HG03520 (cell line): Measurements from ENCODE around the gene NFYA.
"Not testable (repeated sequence)": the region's sequence is repeated elsewhere in the genome, so short reads cannot be mapped to it uniquely, and the experiment has no call there.

Experiments used
- ATAC-seq: cut with Tn5 transposase; IDR thresholded peaks from one replicate; pipeline ENCODE4 v1.9.1; 2021; ENCODE audit warnings: mild to moderate bottlenecking, moderate library complexity; ENCODE audit not compliant: unreplicated experiment

NFYA gene

DNA sequence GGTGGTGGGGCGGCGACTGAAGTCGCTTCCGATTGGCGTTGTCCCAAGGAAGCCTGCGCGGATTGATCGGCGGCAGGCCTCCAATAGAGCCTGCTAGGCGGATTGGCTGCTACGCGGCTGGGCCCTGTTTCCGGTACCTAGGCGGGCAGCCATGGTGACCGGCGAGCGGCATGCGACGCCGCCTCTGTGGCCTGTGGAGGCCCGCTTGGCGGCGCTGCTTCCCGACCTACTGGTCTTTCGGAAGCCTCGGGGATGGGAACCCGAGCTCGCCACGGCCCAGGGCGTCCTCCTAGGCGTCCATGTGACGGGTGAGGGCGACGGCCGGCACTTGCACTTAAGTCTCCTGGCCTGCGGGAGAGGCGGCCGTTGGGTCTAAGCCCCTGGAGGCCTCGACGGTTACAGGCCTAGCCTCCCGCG, 28.1 kb downstream of the NFYA start:
- ATAC-seq: no peak

DNA sequence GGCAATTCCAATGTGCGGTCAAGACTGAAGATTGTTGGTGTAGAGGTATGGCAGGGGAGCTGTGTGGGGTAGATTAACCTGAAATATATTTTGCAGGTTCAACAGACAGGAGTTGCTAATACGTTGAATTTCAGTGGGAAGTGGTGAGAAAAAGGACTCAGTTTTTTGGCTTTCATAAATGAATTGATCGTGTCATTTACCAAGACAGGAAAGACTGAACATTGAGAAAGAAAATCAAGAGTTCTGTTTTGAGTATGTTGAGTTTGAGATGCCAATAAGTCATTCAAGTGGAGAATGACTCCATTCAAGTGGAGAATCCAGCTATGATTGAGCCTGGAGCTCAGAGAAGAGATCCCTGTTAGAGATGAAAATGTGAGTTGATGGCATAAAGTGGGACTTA, 31.1 kb downstream of the NFYA start:
- no peak for ATAC-seq

- no peak for ATAC-seq
Measured at GRCh38 chr6:41111017-41111416, 38.2 kb downstream of the NFYA start.

- not testable (repeated sequence) for ATAC-seq
Measured at GRCh38 chr6:41115027-41115426, 42.3 kb downstream of the NFYA start.

DNA sequence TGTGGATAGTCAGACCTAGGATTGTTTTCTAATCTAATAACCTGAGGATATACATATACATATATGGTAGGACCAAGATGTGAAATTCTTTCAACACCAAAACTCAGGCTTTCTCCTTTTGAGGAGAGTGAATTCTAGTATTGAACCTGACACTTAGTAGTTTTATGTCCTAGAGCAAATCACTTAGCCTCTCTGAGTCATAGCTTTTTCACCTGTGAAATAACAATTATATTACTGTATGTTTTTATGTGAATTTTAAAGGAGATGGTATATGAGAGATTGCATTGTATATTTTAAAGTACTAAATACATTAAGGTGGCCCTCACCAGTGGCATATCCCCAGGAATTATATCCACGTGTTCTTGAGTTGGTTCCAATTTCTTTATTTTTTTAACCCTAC, 46.7 kb downstream of the NFYA start:
- ATAC-seq: no peak

- ATAC-seq: no peak
Measured at GRCh38 chr6:41120058-41120457, 47.3 kb downstream of the NFYA start.

DNA sequence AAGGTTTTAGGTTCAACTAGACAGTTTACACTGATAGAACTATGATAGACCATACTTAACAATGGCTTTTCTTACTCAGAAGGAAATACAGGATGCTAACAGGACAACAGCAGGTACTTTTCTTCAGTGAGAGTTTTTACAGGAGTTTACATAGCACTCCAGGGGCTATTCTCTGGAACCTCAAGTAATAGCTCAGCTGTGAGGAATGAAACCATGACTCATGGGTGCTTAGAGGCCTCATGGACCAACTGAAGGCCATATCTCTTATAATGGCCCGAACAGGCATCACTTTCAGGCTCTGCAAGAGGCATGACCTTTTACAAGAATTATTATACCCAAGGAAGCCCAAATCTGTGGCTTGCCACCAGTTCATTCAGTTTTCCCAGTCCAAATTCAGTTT, 49.6 kb downstream of the NFYA start:
- ATAC-seq: no peak

DNA sequence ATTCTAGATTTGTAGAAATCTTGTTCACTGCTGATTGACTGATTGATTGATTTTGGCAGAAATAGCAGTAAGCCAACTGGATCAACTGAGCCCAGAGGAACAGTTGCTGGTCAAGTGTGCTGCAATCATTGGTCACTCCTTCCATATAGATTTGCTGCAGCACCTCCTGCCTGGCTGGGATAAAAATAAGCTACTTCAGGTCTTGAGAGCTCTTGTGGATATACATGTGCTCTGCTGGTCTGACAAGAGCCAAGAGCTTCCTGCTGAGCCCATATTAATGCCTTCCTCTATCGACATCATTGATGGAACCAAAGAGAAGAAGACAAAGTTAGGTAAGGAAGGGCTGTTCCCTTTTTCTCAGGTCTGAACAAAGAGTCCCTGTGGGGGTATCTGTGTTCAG, 50.1 kb downstream of the NFYA start:
- ATAC-seq: no peak

GRCh38 chr6:41125282-41125681, 52.5 kb downstream of the NFYA start:
- ATAC-seq: no peak

GRCh38 chr6:41132254-41132653, 59.5 kb downstream of the NFYA start:
- ATAC-seq: no peak

DNA sequence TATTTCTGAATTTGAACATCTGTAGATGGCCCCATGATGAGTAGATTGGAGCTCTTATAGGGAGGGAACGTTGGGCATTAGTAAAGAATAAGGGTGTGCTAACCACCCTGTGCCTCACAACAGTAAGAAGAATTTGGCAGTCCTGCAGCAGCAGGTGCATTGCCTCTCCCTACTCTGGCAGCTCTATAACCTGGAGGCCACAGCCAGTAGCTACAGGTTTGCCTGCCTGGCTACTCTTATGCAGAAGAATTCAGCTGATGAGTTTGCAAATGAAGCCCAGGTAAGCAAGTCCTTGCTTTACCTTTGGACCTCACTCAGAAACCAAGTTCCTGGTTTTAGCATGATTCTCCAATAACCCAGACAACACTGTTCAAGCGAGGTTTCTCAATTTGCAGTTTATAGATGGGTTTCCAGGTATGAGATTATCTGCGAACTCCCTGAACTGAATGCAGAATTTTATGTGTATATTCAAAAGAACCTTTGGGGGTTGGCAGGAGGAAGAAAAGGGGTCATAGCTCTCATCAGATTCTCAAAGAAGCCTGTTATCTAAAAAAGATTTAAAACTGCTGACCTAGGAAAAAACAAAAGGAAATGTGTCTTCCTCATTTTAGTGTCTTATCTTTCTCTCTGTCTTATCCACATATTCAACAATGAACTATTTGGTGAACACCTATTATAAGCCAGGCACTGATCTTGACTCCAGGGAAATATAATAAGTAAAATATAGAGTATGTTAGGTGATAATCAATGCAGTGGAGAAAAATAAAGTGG, 62.5 kb downstream of the NFYA start:
- no peak for ATAC-seq

DNA sequence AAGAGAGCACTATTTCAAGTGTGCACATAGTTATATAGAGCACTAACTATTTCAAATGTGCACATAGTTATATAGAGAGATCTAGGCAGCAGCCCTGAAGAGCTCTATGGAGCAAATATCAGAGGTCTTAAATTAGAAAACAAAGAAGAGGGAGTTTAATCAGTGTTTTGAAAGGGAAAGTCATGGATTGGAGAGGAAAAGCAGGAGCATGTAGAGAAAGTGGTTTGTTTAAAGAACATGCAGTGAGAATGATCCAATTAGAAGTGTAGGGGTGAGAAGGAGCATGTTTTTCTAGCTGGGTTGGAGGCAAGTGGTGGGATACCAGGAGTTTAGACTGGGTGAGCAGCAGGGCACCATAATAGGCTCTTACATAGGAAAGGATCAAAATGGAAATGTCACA, 64.1 kb downstream of the NFYA start:
- ATAC-seq: no peak

DNA sequence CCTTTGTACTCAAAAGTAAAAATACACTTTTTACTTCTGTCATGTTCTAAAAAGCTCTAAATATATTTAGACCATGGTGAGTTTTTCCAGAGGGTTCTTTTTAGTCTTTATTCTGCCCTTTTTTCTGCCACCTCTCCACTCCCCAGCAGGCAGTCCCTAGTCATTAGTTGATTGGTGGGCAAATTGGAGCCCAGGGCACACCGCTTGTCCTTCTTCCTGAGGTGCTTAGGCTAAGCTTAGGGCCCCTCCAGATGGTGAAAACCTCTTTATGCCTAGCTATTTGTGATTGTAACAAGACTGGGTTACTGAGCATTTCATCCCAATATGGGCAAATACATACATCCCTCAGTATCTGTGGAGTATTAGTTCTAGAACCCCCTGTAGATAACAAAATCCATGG, 75.1 kb downstream of the NFYA start:
- no peak for ATAC-seq
